K562 (cell line): ENCODE results near the gene ABCC5. TPM values are rescaled to one million over a fixed set of nuclear protein-coding genes. Genes with fewer than 3 reads are reported as not detected.

Experiments used
- CREM ChIP-seq: IDR thresholded peaks from 2 replicates; pipeline ENCODE4 v1.6.1; 2014; ENCODE audit warnings: antibody characterized with exemption, low read depth
- CTBP1 ChIP-seq: fragments of 450-650 bp; IDR thresholded peaks from 2 replicates; pipeline ENCODE4 v1.6.1; 2016; ENCODE audit warnings: borderline replicate concordance
- ETV1 ChIP-seq: fragments of 450-650 bp; conservative IDR thresholded peaks from 2 replicates; pipeline ENCODE4 v1.6.1; 2016; ENCODE audit warnings: missing genetic modification characterization, control low read depth, low read depth, missing compliant biosample characterization
- FOSL1 ChIP-seq: fragments of 200-800 bp; sonication (Bioruptor generic); conservative IDR thresholded peaks from 2 replicates; pipeline ENCODE4 v1.6.1; 2016; ENCODE audit warnings: missing genetic modification characterization, missing compliant biosample characterization
- JUNB ChIP-seq: fragments of 450-650 bp; formaldehyde crosslinking; conservative IDR thresholded peaks from 2 replicates; pipeline ENCODE4 v1.4.0; 2020; ENCODE audit warnings: mild to moderate bottlenecking
- MAFK ChIP-seq: IDR thresholded peaks from 2 replicates; pipeline ENCODE4 v1.6.1; 2011; ENCODE audit warnings: low read length, improper control_type of control experiment
- NCOR1 ChIP-seq: fragments of 450-650 bp; IDR thresholded peaks from 2 replicates; pipeline ENCODE4 v1.6.1; 2016; ENCODE audit warnings: mild to moderate bottlenecking, moderate library complexity
- NFE2 ChIP-seq: IDR thresholded peaks from 2 replicates; pipeline ENCODE4 v1.6.1; 2014; ENCODE audit warnings: antibody characterized with exemption, low read depth
- POLR2AphosphoS5 ChIP-seq: IDR thresholded peaks from 2 replicates; pipeline ENCODE4 v1.6.1; 2011; ENCODE audit warnings: mild to moderate bottlenecking, low read depth, low read length, moderate library complexity; ENCODE audit not compliant: control insufficient read depth, insufficient read depth
- PTTG1 ChIP-seq: fragments of 450-650 bp; IDR thresholded peaks from 2 replicates; pipeline ENCODE4 v1.6.1; 2016; ENCODE audit warnings: low read depth, mild to moderate bottlenecking, missing genetic modification characterization, missing compliant biosample characterization
- RFX7 ChIP-seq: fragments of 250-450 bp; sonication (Bioruptor Pico); IDR thresholded peaks from 2 replicates; pipeline ENCODE4 v1.5.1; 2021; ENCODE audit warnings: mild to moderate bottlenecking
- SIN3A ChIP-seq, 2 experiments: fragments of 150-350 bp in 1 of 2; IDR thresholded peaks; 2 replicates each; pipeline ENCODE4 v1.6.1; 2011 to 2016; ENCODE audit warnings: borderline replicate concordance in 2 of 2, low read depth in 2 of 2, low read length in 2 of 2, mild to moderate bottlenecking in 2 of 2, moderate library complexity in 2 of 2; ENCODE audit not compliant: control insufficient read depth in 1 of 2
- STAT5B ChIP-seq: fragments of 250-450 bp; sonication (Bioruptor Pico); IDR thresholded peaks from 2 replicates; pipeline ENCODE4 v1.8.0; 2021; ENCODE audit warnings: mild to moderate bottlenecking, inconsistent platforms
- TEAD1 ChIP-seq, 2 experiments: fragments of 450-650 bp in 1 of 2; sonication (generic) in 1 of 2; formaldehyde crosslinking; IDR thresholded peaks; 2 replicates each; pipeline versions ENCODE4 v1.4.0 to v1.8.0; 2020 to 2022; ENCODE audit warnings: mild to moderate bottlenecking in 2 of 2, missing genetic modification reagents in 1 of 2
- TRIM24 ChIP-seq, 2 experiments: fragments of 450-650 bp; IDR thresholded peaks; 2 replicates each; pipeline ENCODE4 v1.6.1; 2016
- ZNF23 ChIP-seq: fragments of 250-450 bp; sonication (Bioruptor Pico); IDR thresholded peaks from 2 replicates; pipeline ENCODE4 v1.4.0; 2020; ENCODE audit warnings: mild to moderate bottlenecking
- ZNF3 ChIP-seq: fragments of 250-450 bp; sonication (Bioruptor Pico); IDR thresholded peaks from 2 replicates; pipeline ENCODE4 v1.5.0; 2021; ENCODE audit warnings: mild to moderate bottlenecking, moderate library complexity
- ZNF445 ChIP-seq: fragments of 250-450 bp; sonication (Bioruptor Pico); IDR thresholded peaks from 2 replicates; pipeline ENCODE4 v1.4.0; 2020; ENCODE audit warnings: low read depth, mild to moderate bottlenecking, moderate library complexity
- ZNF551 ChIP-seq: fragments of 250-450 bp; sonication (Bioruptor Pico); IDR thresholded peaks from 2 replicates; pipeline ENCODE4 v1.5.0; 2021; ENCODE audit warnings: mild to moderate bottlenecking, moderate library complexity
- ZNF75A ChIP-seq: fragments of 450-650 bp; formaldehyde crosslinking; IDR thresholded peaks from 2 replicates; pipeline ENCODE4 v1.4.0; 2020; ENCODE audit warnings: mild to moderate bottlenecking
- ZNF79 ChIP-seq: fragments of 250-450 bp; sonication (Bioruptor Pico); IDR thresholded peaks from 2 replicates; pipeline ENCODE4 v1.4.0; 2020; ENCODE audit warnings: low read depth, mild to moderate bottlenecking, moderate library complexity
- polyA plus RNA-seq, 8 experiments: library from polyadenylated mRNA; depleted of rRNA in 4 of 8; stranded (reverse) in 5 of 8; unstranded in 3 of 8; fragments of >200 nt; fragmentation: Nextera tagmentation in 2 of 8; fragmentation: Illumina TruSeq in 1 of 8; extraction: Ambion mirVana in 2 of 8; extraction: Trizol in 1 of 8; gene quantifications; 2 replicates each; pipeline versions ENCODE4 v1.2.1 to v1.2.3, GENCODE V29; 2011 to 2014; ENCODE audit warnings: inconsistent platforms in 1 of 8, missing spikeins in 1 of 8
- total RNA-seq, 7 experiments: library from RNA; depleted of rRNA in 6 of 7; stranded (reverse); fragments of >200 nt in 6 of 7; fragmentation: Illumina TruSeq in 2 of 7; extraction: Trizol in 2 of 7; gene quantifications; 2 replicates each; pipeline versions ENCODE4 v1.2.1 to v1.2.3, GENCODE V29; 2011 to 2021; ENCODE audit warnings: low replicate concordance in 1 of 7
- TF ChIP-seq, protein P1 (sequence below): IDR thresholded peaks from 2 replicates; pipeline ENCODE4 v1.6.1; 2016; ENCODE audit warnings: missing genetic modification characterization, missing compliant biosample characterization
- TF ChIP-seq, protein P2 (sequence below), 2 experiments: IDR thresholded peaks in 1 of 2; conservative IDR thresholded peaks in 1 of 2; 2 replicates each; pipeline ENCODE4 v1.6.1; 2016; ENCODE audit warnings: low read depth in 2 of 2, mild to moderate bottlenecking in 1 of 2, missing compliant biosample characterization in 1 of 2, missing genetic modification characterization in 1 of 2, moderate library complexity in 1 of 2
- TF ChIP-seq, protein P3 (sequence below): fragments of 450-650 bp; IDR thresholded peaks from 2 replicates; pipeline ENCODE4 v1.6.1; 2016; ENCODE audit warnings: mild to moderate bottlenecking

The ABCC5 gene
- total and polyA plus RNA-seq, 9 of the 15 experiments (the other 6 are each of a cell fraction or from before 2014, with no cell fraction given) = 22.0 to 53.0 (median 41.9) TPM

DNA sequence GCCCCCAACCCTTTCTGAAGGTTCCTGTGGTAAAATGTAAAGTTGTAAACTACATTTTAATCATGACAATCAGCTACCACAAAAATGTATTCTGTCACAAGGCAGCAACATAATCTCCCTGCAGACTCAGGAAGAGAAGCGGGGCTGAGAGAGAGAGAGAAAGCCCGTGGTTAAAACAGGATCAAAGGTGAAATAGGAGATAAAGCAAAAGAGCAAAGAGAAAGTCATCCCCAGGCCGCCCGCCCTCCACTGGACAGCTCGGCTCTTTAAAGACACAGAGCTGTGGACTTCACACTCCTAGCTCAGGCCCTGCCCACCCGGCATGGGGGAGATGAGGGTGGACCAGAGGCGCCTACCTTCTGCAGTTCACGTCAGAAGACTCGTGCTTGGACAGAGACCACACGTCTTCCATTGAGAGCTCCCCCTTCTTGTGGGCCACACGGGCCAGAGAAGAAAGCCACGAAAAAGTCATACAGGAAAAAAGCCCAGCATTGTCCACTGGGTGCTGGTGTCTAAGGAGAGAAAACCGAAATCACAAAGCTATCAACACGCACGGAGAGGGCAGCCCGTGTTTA is 29.4 kb downstream of the ABCC5 start (continued):
- TF ChIP-seq MAFK (peak; percentile 17; the same call in 1 of the 2 replicates), CTBP1 (peak; percentile 70), FOSL1 (tag) (peak; percentile 78), POLR2AphosphoS5 (peak; percentile 61), CREM (no peak), STAT5B (CRISPR knock-in tag) (no peak), ZNF445 (no peak), TEAD1 (CRISPR knock-in tag; IDR thresholded peaks at IDR 0.05) (peak; percentile 83 to 97), TRIM24 (IDR thresholded peaks at IDR 0.05) (peak; percentile 55 to 68; a peak in 3 of 4 replicates), ZNF3 (no peak), JUNB (no peak), ZNF551 (no peak), PTTG1 (tag) (no peak), SIN3A (IDR thresholded peaks at IDR 0.05; ENCODE audit: borderline replicate concordance in 2 of 2, control insufficient read depth in 1 of 2, low read depth in 2 of 2, low read length in 2 of 2) (no peak), ZNF23 (CRISPR knock-in tag) (no peak), ZNF79 (CRISPR knock-in tag) (no peak), RFX7 (CRISPR knock-in tag) (no peak), NCOR1 (peak; percentile 77), ETV1 (tag) (peak; percentile 84), NFE2 (peak; percentile 74), ZNF75A (CRISPR knock-in tag) (no peak)
- TF ChIP-seq, protein P1, sequence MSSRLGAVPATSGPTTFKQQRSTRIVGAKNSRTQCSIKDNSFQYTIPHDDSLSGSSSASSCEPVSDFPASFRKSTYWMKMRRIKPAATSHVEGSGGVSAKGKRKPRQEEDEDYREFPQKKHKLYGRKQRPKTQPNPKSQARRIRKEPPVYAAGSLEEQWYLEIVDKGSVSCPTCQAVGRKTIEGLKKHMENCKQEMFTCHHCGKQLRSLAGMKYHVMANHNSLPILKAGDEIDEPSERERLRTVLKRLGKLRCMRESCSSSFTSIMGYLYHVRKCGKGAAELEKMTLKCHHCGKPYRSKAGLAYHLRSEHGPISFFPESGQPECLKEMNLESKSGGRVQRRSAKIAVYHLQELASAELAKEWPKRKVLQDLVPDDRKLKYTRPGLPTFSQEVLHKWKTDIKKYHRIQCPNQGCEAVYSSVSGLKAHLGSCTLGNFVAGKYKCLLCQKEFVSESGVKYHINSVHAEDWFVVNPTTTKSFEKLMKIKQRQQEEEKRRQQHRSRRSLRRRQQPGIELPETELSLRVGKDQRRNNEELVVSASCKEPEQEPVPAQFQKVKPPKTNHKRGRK (tag) = no peak
- TF ChIP-seq, protein P2, sequence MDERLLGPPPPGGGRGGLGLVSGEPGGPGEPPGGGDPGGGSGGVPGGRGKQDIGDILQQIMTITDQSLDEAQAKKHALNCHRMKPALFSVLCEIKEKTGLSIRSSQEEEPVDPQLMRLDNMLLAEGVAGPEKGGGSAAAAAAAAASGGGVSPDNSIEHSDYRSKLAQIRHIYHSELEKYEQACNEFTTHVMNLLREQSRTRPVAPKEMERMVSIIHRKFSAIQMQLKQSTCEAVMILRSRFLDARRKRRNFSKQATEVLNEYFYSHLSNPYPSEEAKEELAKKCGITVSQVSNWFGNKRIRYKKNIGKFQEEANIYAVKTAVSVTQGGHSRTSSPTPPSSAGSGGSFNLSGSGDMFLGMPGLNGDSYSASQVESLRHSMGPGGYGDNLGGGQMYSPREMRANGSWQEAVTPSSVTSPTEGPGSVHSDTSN (CRISPR knock-in tag; IDR thresholded peaks at IDR 0.05; ENCODE audit: low read depth) = no peak
- TF ChIP-seq, protein P2 (tag; conservative IDR thresholded peaks at IDR 0.05; ENCODE audit: low read depth) = peak; percentile 27; the same call in 1 of the 2 replicates
- TF ChIP-seq, protein P3, sequence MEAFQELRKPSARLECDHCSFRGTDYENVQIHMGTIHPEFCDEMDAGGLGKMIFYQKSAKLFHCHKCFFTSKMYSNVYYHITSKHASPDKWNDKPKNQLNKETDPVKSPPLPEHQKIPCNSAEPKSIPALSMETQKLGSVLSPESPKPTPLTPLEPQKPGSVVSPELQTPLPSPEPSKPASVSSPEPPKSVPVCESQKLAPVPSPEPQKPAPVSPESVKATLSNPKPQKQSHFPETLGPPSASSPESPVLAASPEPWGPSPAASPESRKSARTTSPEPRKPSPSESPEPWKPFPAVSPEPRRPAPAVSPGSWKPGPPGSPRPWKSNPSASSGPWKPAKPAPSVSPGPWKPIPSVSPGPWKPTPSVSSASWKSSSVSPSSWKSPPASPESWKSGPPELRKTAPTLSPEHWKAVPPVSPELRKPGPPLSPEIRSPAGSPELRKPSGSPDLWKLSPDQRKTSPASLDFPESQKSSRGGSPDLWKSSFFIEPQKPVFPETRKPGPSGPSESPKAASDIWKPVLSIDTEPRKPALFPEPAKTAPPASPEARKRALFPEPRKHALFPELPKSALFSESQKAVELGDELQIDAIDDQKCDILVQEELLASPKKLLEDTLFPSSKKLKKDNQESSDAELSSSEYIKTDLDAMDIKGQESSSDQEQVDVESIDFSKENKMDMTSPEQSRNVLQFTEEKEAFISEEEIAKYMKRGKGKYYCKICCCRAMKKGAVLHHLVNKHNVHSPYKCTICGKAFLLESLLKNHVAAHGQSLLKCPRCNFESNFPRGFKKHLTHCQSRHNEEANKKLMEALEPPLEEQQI = no peak
